Measurements from ENCODE around the gene TNFAIP8. TPM values are rescaled to one million over a fixed set of nuclear protein-coding genes. Genes with fewer than 3 reads are reported as not detected.

The TNFAIP8 gene
- total RNA-seq (10 to 100 TPM in 7 of 9 donors, 1 to 10 TPM in 2; 3.6 to 30.8 (median 13.9) TPM), polyA plus RNA-seq (1 to 10 TPM; 5.1 to 10.0 TPM)
- long read RNA-seq, donor 1, full-length matches to known transcripts, result 15 of 16 reads
- long read RNA-seq, donor 1, partial matches to known transcripts, result 0 of 16 reads
- long read RNA-seq, donor 1, other reads (novel, unspliced or antisense), result 1 of 16 reads
- long read RNA-seq, donor 2, full-length matches to known transcripts, result 31 of 36 reads
- long read RNA-seq, donor 2, partial matches to known transcripts, result 4 of 36 reads
- long read RNA-seq, donor 2, other reads (novel, unspliced or antisense), result 1 of 36 reads
- long read RNA-seq, donor 3, full-length matches to known transcripts, result 14 of 16 reads
- long read RNA-seq, donor 3, partial matches to known transcripts, result 0 of 16 reads
- long read RNA-seq, donor 3, other reads (novel, unspliced or antisense), result 2 of 16 reads

DNA sequence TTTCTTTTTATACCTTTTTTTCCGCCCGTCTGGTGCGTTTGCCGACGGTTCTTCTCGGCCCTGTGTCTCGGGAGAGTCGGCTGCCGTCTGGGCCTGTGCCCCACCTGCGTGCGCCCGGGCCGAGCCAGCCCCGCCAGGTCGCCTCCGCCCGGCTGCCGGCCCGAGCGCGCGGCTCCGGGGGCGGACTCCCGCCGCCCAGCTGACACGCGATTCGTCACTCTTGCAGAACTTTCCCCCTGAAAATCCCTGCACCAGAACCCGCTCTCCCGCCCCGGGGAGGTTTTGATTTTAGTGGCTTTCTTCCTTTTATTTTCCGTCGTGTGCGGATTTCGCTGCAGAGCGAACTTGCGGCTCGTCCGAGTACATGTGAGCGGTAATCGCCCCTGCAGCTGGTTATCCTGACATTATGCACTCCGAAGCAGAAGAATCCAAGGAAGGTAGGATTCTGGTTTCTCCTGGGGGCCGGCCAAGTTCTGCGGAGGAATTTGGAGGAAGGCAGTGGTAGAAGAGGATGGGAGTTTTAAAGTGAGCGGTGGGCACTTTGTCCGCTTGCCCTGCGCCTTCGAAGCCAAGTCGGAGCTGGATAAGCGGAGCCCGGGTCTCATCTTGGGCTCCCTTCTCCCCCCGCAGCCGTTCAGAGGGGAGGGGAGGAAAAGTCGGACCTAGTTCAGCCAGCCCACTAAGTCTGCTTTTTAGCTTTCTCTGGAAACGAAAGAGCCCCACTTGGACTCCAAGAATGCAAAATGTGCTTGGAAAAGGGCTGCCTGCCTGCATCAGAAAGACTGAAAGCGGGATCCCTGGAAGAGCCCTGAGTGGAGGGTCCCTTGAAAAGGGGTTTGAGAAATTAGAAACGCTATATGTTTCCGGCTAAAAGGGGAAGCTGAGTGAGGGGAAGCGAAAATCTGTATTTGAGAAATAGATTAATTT is at the start of gene TNFAIP8:
TSS of gene TNFAIP8 (plus strand) at position 335 of the 927 bp plus-strand sequence. CDS start at position 407, 72 bp downstream.
- ATAC-seq, result peak; percentile 69 to 88 (median 87)
- WGBS, 4 donors, result 1 to 8% (median 2%) methylated on average over 60 of the region's 60 CpGs

GRCh38 chr5:119307170-119307569 is 48.6 kb upstream of the TNFAIP8 start:
- Histone ChIP-seq H3K36me3 (no peaks in the 10 kb centered on the region), H3K9me3 (no peaks in the 10 kb centered on the region), H3K4me1 (peaks cover 0 to 78% (median 12%) of the 10 kb centered on the region in 12 donors), H3K4me3 (no peak overlapping the region), H3K27ac (no peak overlapping the region), H3K27me3 (no peaks in the 10 kb centered on the region)
- TF ChIP-seq CTCF (IDR thresholded peaks at IDR 0.05) (no peak), POLR2A (IDR thresholded peaks at IDR 0.05) (no peak)
- ATAC-seq (no peak), DNase-seq (no peak)
- 88 to 94% (median 90%) methylated on average over 3 of the region's 3 CpGs for WGBS, 4 donors
- intact Hi-C loops (cut with DNase I), result no loop called here

More for the DNA sequence above, at the start of gene TNFAIP8:
- no peaks in the 10 kb centered on the region for H3K27me3 ChIP-seq
- H3K27ac ChIP-seq, result peak within 1 kb of the TSS in 10 of 12 donors; percentile 12 to 93 (median 60)
- H3K4me3 ChIP-seq, result peak within 1 kb of the TSS; percentile 31 to 84 (median 63)
- no peaks in the 10 kb centered on the region for H3K36me3 ChIP-seq
- intact Hi-C loops (cut with DNase I), result loop anchor here in 2 of 10 donors (5.0 kb wide), 2 partner anchors 41 to 56 kb away; no protein-coding TSS in a partner anchor
- peaks cover 0 to 69% (median 7%) of the 10 kb centered on the region in 12 donors for H3K4me1 ChIP-seq
- peak; percentile 62 to 81 (median 71) for DNase-seq
- no peak for TF ChIP-seq CTCF (IDR thresholded peaks at IDR 0.05)
- TF ChIP-seq POLR2A (IDR thresholded peaks at IDR 0.05), result peak in 1 of 2 donors; percentile 14
- no peaks in the 10 kb centered on the region for H3K9me3 ChIP-seq

DNA sequence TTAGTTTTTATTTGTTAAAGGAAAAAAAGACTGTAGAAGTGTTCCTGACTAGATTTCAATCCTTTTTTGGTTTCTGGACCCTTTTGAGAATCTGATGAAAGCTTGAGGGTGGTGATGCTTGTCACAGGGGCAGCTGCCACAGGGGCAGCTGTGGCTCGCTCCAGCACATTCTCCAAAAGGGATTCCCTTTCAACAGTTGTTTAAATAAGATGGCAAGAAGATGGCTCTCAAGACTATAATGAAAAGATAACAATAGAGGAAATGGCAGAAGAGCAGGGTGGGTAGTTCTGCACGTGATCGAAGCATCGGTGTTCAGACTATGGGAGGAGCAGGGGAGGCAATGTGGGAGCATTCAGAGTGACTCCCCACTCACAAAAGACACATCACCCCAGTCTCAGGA is 46.5 kb upstream of the TNFAIP8 start:
- intact Hi-C loops (cut with DNase I), result no loop called here
- no peaks in the 10 kb centered on the region for H3K9me3 ChIP-seq
- H3K27ac ChIP-seq, result peak overlapping the region in 1 of 12 donors; percentile 69
- peaks cover 0 to 69% (median 6%) of the 10 kb centered on the region in 12 donors for H3K4me1 ChIP-seq
- no peaks in the 10 kb centered on the region for H3K36me3 ChIP-seq
- no peak overlapping the region for H3K4me3 ChIP-seq
- DNase-seq (no peak), ATAC-seq (no peak)
- TF ChIP-seq CTCF (IDR thresholded peaks at IDR 0.05) (no peak), POLR2A (IDR thresholded peaks at IDR 0.05) (no peak)
- no peaks in the 10 kb centered on the region for H3K27me3 ChIP-seq
- 75 to 89% (median 83%) methylated on average over 4 of the region's 4 CpGs for WGBS, 4 donors

Data from heart left ventricle (tissue), 16 donors.